ENCODE data around the gene SIGLEC7.

Gene SIGLEC7

DNA sequence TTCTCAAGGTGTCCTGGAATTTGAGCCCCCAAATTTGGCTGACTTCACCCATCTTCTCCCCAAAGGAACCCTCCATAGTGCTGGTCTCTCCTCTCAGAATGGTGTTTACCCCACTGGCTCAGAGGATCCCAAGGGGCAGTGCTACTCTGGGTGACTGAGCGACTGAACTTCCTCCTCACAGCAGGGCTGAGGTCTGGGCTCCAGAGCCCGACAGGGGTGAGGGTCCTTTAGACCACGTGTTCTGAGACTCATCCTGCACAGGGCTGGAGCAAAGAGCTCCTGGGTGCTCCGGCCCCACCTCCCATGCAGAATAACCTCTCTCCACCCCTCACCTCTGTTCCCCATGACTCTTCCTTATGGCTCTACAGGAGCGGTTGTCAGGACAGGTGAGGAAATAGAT, 59.6 kb downstream of the SIGLEC7 start:
- Histone ChIP-seq H3K36me3 (ENCODE audit: control insufficient read depth in 2 of 2, insufficient read depth in 1 of 2, low read length in 2 of 2) (no peaks in the 10 kb centered on the region), H3K9me3 (ENCODE audit: control insufficient read depth, insufficient read depth, low read depth, low read length) (no peaks in the 10 kb centered on the region), H3K4me3 (ENCODE audit: low read depth, low read length) (no peak overlapping the region), H3K4me1 (ENCODE audit: control insufficient read depth, insufficient read depth, low read length) (no peaks in the 10 kb centered on the region), H3K27ac (ENCODE audit: extremely low read depth, low read depth, low read length) (no peak overlapping the region)
- TF ChIP-seq GLIS2 (tag by site-specific recombination; IDR thresholded peaks at IDR 0.05) = no peak
- TF ChIP-seq ZNF549 (tag by site-specific recombination; IDR thresholded peaks at IDR 0.05) = no peak
- no peak for TF ChIP-seq ZEB2 (tag by site-specific recombination; IDR thresholded peaks at IDR 0.05)
- no peak for TF ChIP-seq ZFP37 (tag by site-specific recombination; IDR thresholded peaks at IDR 0.05)
- TF ChIP-seq ZNF121 (tag by site-specific recombination; IDR thresholded peaks at IDR 0.05) = no peak
- TF ChIP-seq IKZF3 (tag by site-specific recombination; IDR thresholded peaks at IDR 0.05) = no peak
- TF ChIP-seq, protein P1, sequence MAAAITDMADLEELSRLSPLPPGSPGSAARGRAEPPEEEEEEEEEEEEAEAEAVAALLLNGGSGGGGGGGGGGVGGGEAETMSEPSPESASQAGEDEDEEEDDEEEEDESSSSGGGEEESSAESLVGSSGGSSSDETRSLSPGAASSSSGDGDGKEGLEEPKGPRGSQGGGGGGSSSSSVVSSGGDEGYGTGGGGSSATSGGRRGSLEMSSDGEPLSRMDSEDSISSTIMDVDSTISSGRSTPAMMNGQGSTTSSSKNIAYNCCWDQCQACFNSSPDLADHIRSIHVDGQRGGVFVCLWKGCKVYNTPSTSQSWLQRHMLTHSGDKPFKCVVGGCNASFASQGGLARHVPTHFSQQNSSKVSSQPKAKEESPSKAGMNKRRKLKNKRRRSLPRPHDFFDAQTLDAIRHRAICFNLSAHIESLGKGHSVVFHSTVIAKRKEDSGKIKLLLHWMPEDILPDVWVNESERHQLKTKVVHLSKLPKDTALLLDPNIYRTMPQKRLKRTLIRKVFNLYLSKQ (tag by site-specific recombination; IDR thresholded peaks at IDR 0.05; ENCODE audit: borderline replicate concordance) = no peak
- TF ChIP-seq ZNF266 (tag by site-specific recombination; IDR thresholded peaks at IDR 0.05; ENCODE audit: low read depth) = no peak
- no peak for TF ChIP-seq ZNF211 (tag by site-specific recombination; IDR thresholded peaks at IDR 0.05; ENCODE audit: low read depth)
- CTCF ChIA-PET = interaction anchor here (0.6 kb wide), 1 partner anchor 235 kb away, joined by 3 read pairs; no protein-coding TSS in a partner anchor
- POLR2A ChIA-PET = no interaction called here

Measured in HEK293 (cell line).